ENCODE measurements around the gene CT45A7.
"Not testable (repeated sequence)": the region's sequence is repeated elsewhere in the genome, so short reads cannot be mapped to it uniquely, and the experiment has no call there.

Gene CT45A7

GRCh38 chrX:135837180-135837579, at the start of gene CT45A7:
Gene CT45A7, minus strand, starts transcription at chrX:135837280. Its CDS starts 3,747 bp downstream, at chrX:135833533.
- not testable (repeated sequence) for DNase-seq

DNA sequence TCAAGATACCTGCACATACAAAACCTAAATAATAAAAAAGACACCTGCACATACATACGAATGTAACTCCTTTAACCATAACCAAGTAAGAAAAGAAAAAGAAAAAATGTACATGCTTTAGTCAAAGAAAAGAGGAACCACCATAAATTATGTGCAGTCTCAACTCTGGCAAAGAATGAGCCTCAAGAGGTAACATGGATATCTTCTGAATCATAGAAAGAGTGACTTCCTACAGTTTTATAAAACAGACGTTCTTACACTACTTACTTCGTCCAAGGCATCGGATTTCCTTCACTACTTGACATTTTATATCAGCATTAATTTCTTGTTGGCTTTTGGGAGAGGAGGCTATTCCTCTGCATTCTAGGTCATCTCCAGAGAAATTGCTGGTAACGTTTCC, 45.7 kb upstream of the CT45A7 start:
- DNase-seq = not testable (repeated sequence)

GRCh38 chrX:135871712-135872111, 34.6 kb upstream of the CT45A7 start, which contains the start of gene CT45A9:
Gene CT45A9, minus strand, starts transcription at chrX:135871812. Its CDS starts 3,751 bp downstream, at chrX:135868061.
- not testable (repeated sequence) for DNase-seq

- DNase-seq = not testable (repeated sequence)
Observed at GRCh38 chrX:135854438-135854837, 17.4 kb upstream of the CT45A7 start, which contains the start of gene CT45A8. Gene CT45A8, minus strand, starts transcription at chrX:135854538. Its CDS starts 3,755 bp downstream, at chrX:135850783.

GRCh38 chrX:135819912-135820311, 17.2 kb downstream of the CT45A7 start, which contains the start of gene CT45A2:
Gene CT45A2, minus strand, starts transcription at chrX:135820012. Its CDS starts 3,747 bp downstream, at chrX:135816265.
- not testable (repeated sequence) for DNase-seq

DNA sequence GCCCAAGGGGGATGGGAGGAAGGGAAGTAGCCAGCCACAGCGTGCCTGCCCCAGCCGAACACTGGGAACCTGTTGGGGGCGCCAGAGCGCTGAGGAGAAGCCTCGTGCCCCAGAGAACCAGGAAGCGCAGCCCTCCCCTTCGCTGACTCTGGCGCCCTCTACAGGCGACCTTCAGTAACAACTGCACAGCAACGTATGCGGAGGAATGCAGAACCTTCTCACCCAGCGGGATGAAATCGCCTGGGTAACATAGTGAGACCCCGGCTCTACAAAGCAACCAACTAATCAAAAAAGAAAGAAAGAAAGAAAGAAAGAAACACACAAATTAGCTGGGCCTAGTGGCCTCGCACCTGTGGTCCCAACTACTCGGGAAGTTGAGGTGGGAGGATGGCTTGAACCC, 34.4 kb downstream of the CT45A7 start, which contains the start of gene CT45A6:
TSS of gene CT45A6 (minus strand) at position 101 of the 400 bp plus-strand sequence. CDS start 3,794 bp downstream, outside the sequence.
- not testable (repeated sequence) for DNase-seq

- DNase-seq = not testable (repeated sequence)
Observed at GRCh38 chrX:135785403-135785802, 51.7 kb downstream of the CT45A7 start, which contains the start of gene CT45A5. Gene CT45A5, minus strand, starts transcription at chrX:135785503. Its CDS starts 3,774 bp downstream, at chrX:135781729.

All from CD4-positive, alpha-beta T cell treated with Interleukin-1 beta for 1 hour (primary cell).